GM12874 (cell line): Measurements from ENCODE around the gene COPZ1.

ENCODE experiments used
- CTCF ChIP-seq: IDR thresholded peaks from 2 replicates; pipeline ENCODE4 v1.5.1; 2011; ENCODE audit warnings: low read depth, mild to moderate bottlenecking, control low read depth, low read length, moderate library complexity; ENCODE audit not compliant: insufficient read depth

The COPZ1 gene

DNA sequence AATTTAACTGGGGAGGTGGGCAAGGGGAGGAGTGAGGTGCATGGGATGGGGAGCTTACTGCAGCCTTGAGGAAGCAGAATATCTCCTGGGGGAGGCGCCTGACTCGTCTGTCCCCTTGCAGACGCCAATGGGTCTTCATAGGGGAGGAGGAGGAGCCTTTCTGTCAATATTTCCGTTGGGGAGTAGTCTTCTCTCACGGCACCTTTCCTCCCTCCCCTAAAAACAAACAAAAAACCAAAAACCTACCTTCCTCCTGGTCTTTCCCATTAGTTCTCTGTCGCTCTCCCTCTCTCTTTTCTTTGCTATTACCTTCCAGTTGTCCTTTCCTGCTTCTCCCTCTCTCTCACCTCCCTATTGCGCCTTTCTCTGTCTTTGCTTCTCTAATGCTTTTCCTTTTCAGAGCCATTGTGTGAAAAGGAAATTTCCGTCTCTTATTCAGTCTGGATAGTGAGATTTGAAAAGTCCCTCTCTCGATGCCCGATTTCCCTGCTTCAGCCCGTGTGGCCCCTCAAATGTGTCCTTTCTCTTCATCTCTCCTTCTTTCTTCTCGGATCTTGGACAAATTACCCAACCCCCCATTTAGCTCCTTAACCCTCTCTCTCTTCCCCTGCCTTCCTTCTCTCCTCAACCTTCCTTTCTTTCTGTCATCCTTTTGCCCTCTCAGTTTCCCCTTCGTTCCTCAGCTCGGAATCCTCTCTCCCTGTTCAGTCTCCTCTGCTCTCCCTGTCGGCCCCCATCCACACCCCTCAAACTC is 33.4 kb downstream of the COPZ1 start:
- TF ChIP-seq CTCF, result no peak

DNA sequence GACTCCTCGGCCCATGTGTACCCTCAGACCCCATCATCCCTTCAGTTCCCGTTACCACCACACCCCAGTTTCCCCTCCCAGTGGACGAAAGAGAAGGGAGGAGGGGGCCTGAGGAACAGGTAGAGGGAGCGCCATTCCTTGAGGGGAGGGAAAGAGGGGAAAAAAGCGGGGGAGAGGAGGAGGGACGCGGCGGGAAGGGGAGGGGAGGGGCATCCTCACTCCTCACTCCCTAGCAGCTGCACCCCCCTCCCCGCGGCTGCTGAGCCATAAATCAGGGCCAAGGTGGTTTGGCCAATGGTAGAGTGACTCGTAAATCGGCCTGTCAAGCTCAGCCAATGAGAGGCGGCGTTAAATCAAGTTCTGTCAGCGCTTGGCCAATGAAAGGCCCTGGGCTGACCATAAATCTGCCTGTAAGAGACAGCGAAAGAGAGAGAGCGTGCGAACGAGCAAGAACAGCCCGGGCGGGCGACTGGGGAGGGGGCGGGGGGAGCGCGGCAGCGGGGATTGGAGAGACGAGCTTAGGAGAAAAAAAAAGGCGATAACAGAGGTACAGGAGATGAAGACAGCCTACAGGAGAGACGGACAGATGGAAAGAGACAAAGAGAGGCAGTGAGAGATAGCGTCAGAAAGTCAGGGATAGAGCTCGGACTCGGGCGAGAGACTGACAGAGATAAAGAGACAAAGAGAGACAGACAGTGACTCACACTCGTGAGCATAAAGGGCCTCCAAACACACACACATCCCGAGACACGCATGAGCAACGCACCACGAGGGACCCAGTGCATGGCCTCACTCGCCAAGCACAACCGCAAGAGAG is 34.2 kb downstream of the COPZ1 start:
- no peak for TF ChIP-seq CTCF

GRCh38 chr12:54359762-54360351 is 34.9 kb downstream of the COPZ1 start:
- no peak for TF ChIP-seq CTCF

GRCh38 chr12:54360717-54361456 is 36.0 kb downstream of the COPZ1 start:
- peak; percentile 91 for TF ChIP-seq CTCF

GRCh38 chr12:54363047-54363446 is 38.1 kb downstream of the COPZ1 start:
- no peak for TF ChIP-seq CTCF

DNA sequence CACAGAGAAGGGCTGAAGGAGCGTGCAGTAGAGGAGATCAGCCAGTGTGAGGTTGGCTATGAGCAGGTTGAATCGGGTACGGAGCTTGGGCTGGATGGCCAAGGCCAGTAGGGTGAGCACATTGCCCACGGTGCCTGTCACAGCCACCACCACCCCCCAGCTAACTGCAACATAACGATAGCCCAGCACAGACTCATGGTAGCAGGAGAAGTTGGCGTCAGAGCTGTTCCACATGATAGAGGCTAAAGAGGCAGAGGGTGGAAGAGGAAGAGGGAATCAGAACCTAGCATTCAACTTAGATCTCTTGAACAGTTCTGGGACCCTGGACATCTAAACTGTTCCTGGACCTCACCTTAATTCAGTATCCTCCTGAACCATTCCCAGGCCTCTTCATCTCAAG is 38.7 kb downstream of the COPZ1 start:
- no peak for TF ChIP-seq CTCF

- no peak for TF ChIP-seq CTCF
Observed at GRCh38 chr12:54364413-54364812, 39.5 kb downstream of the COPZ1 start, which contains the start of gene GPR84. Gene GPR84 (minus strand): TSS chr12:54364486. CDS start chr12:54363851, 635 bp downstream.
